HepG2 (cell line): ENCODE data around the gene RABGAP1L. TPM values are rescaled to one million over a fixed set of nuclear protein-coding genes. Genes with fewer than 3 reads are reported as not detected.

ENCODE experiments used
- ATRX ChIP-seq: sonication (generic); formaldehyde crosslinking; IDR thresholded peaks from 2 replicates; pipeline ENCODE4 v1.4.0; 2020; ENCODE audit warnings: missing genetic modification reagents, borderline replicate concordance
- EP300 ChIP-seq, 3 experiments: sonication (generic) in 1 of 3; formaldehyde crosslinking in 1 of 3; IDR thresholded peaks; 2 replicates each; pipeline versions ENCODE4 v1.5.1 to v1.6.1; 2011 to 2020; ENCODE audit warnings: low read depth in 2 of 3, low read length in 2 of 3, borderline replicate concordance in 1 of 3, improper control_type of control experiment in 1 of 3, mild to moderate bottlenecking in 1 of 3, missing genetic modification reagents in 1 of 3, moderate library complexity in 1 of 3
- FOXK2 ChIP-seq: fragments of 450-650 bp; IDR thresholded peaks from 2 replicates; pipeline ENCODE4 v1.6.1; 2016
- HNF1B ChIP-seq: sonication (generic); formaldehyde crosslinking; IDR thresholded peaks from 2 replicates; pipeline ENCODE4 v1.5.1; 2020; ENCODE audit warnings: mild to moderate bottlenecking, moderate library complexity, missing genetic modification reagents
- HNF4G ChIP-seq, 2 experiments: sonication (generic) in 1 of 2; formaldehyde crosslinking in 1 of 2; IDR thresholded peaks; 2 replicates each; pipeline versions ENCODE4 v1.4.0 to v1.6.1; 2011 to 2020; ENCODE audit warnings: borderline replicate concordance in 2 of 2, low read depth in 2 of 2, mild to moderate bottlenecking in 2 of 2, low read length in 1 of 2, missing genetic modification reagents in 1 of 2, moderate library complexity in 1 of 2
- HOXA7 ChIP-seq: sonication (generic); formaldehyde crosslinking; IDR thresholded peaks from 2 replicates; pipeline ENCODE4 v1.8.1; 2022; ENCODE audit warnings: mild to moderate bottlenecking, missing genetic modification reagents, moderate library complexity
- MAFF ChIP-seq: IDR thresholded peaks from 2 replicates; pipeline ENCODE4 v1.6.1; 2011; ENCODE audit warnings: low read depth, low read length, improper control_type of control experiment
- MAFK ChIP-seq, 2 experiments: IDR thresholded peaks in 1 of 2; conservative IDR thresholded peaks in 1 of 2; 2 replicates each; pipeline ENCODE4 v1.6.1; 2011; ENCODE audit warnings: improper control_type of control experiment in 2 of 2, low read length in 2 of 2
- PHF21A ChIP-seq: sonication (generic); formaldehyde crosslinking; IDR thresholded peaks from 2 replicates; pipeline ENCODE4 v1.5.0; 2020; ENCODE audit warnings: mild to moderate bottlenecking, missing genetic modification reagents
- PLRG1 ChIP-seq: fragments of 450-650 bp; conservative IDR thresholded peaks from 2 replicates; pipeline ENCODE4 v1.6.1; 2016
- RXRB ChIP-seq: IDR thresholded peaks from 2 replicates; pipeline ENCODE4 v1.6.1; 2016; ENCODE audit warnings: borderline replicate concordance, missing genetic modification reagents, missing compliant biosample characterization
- SIX1 ChIP-seq: sonication (generic); formaldehyde crosslinking; IDR thresholded peaks from 2 replicates; pipeline ENCODE4 v1.4.0; 2020; ENCODE audit warnings: missing genetic modification reagents, borderline replicate concordance
- U2AF2 ChIP-seq: fragments of 200-400 bp; formaldehyde crosslinking; IDR thresholded peaks from 2 replicates; pipeline ENCODE4 v1.6.1; 2017; ENCODE audit warnings: low read depth, mild to moderate bottlenecking, low read length
- ZNF224 ChIP-seq: sonication (generic); formaldehyde crosslinking; IDR thresholded peaks from 2 replicates; pipeline ENCODE4 v1.5.0; 2020; ENCODE audit warnings: mild to moderate bottlenecking, missing genetic modification reagents
- ZNF350 ChIP-seq: sonication (generic); formaldehyde crosslinking; IDR thresholded peaks from 2 replicates; pipeline ENCODE4 v1.4.0; 2020; ENCODE audit warnings: mild to moderate bottlenecking, low read depth, missing genetic modification reagents, borderline replicate concordance
- ZNF496 ChIP-seq: sonication (generic); formaldehyde crosslinking; IDR thresholded peaks from 2 replicates; pipeline ENCODE4 v1.8.1; 2023; ENCODE audit warnings: mild to moderate bottlenecking, moderate library complexity, missing genetic modification reagents; ENCODE audit not compliant: insufficient replicate concordance
- ZNF510 ChIP-seq: sonication (generic); formaldehyde crosslinking; IDR thresholded peaks from 2 replicates; pipeline ENCODE4 v1.4.0; 2020; ENCODE audit warnings: low read depth, mild to moderate bottlenecking, missing genetic modification reagents
- ZNF569 ChIP-seq: sonication (generic); formaldehyde crosslinking; IDR thresholded peaks from 2 replicates; pipeline ENCODE4 v1.5.0; 2020; ENCODE audit warnings: mild to moderate bottlenecking, missing genetic modification reagents, moderate library complexity, borderline replicate concordance
- ZNF766 ChIP-seq: sonication (generic); formaldehyde crosslinking; IDR thresholded peaks from 2 replicates; pipeline ENCODE4 v1.5.0; 2020; ENCODE audit warnings: missing genetic modification reagents, borderline replicate concordance
- ZNF777 ChIP-seq: sonication (generic); formaldehyde crosslinking; IDR thresholded peaks from 2 replicates; pipeline ENCODE4 v1.4.0; 2020; ENCODE audit warnings: missing genetic modification reagents
- ZNF850 ChIP-seq: sonication (generic); formaldehyde crosslinking; conservative IDR thresholded peaks from 2 replicates; pipeline ENCODE4 v1.9.0; 2021; ENCODE audit warnings: mild to moderate bottlenecking, missing genetic modification reagents
- polyA plus RNA-seq, 8 experiments: library from polyadenylated mRNA; depleted of rRNA in 3 of 8; stranded (reverse) in 7 of 8; unstranded in 1 of 8; fragments of >200 nt; fragmentation: Illumina TruSeq in 4 of 8; extraction: Trizol in 4 of 8; gene quantifications; 2 replicates each; pipeline versions ENCODE4 v1.2.1 to v1.2.3, GENCODE V29; 2011 to 2016; ENCODE audit warnings: low read depth in 4 of 8, missing spikeins in 1 of 8, mixed read lengths in 1 of 8; ENCODE audit not compliant: insufficient read depth in 1 of 8
- total RNA-seq, 5 experiments: library from RNA; depleted of rRNA; stranded (reverse); fragments of >200 nt; fragmentation: Illumina TruSeq; extraction: Trizol; gene quantifications; 2 replicates each; pipeline ENCODE4 v1.2.3, GENCODE V29; 2016; ENCODE audit warnings: low read depth in 1 of 5
- TF ChIP-seq, protein P1 (sequence below): sonication (generic); formaldehyde crosslinking; conservative IDR thresholded peaks from 2 replicates; pipeline ENCODE4 v1.4.0; 2020; ENCODE audit warnings: mild to moderate bottlenecking, missing genetic modification reagents, moderate library complexity
- TF ChIP-seq, protein P2 (sequence below): sonication (generic); formaldehyde crosslinking; IDR thresholded peaks from 2 replicates; pipeline ENCODE4 v1.4.0; 2020; ENCODE audit warnings: mild to moderate bottlenecking, missing genetic modification reagents

The RABGAP1L gene
- total and polyA plus RNA-seq, 2 of the 13 experiments (the other 11 are each of a cell fraction or from before 2014, with no cell fraction given): 7.9 to 22.6 TPM

DNA sequence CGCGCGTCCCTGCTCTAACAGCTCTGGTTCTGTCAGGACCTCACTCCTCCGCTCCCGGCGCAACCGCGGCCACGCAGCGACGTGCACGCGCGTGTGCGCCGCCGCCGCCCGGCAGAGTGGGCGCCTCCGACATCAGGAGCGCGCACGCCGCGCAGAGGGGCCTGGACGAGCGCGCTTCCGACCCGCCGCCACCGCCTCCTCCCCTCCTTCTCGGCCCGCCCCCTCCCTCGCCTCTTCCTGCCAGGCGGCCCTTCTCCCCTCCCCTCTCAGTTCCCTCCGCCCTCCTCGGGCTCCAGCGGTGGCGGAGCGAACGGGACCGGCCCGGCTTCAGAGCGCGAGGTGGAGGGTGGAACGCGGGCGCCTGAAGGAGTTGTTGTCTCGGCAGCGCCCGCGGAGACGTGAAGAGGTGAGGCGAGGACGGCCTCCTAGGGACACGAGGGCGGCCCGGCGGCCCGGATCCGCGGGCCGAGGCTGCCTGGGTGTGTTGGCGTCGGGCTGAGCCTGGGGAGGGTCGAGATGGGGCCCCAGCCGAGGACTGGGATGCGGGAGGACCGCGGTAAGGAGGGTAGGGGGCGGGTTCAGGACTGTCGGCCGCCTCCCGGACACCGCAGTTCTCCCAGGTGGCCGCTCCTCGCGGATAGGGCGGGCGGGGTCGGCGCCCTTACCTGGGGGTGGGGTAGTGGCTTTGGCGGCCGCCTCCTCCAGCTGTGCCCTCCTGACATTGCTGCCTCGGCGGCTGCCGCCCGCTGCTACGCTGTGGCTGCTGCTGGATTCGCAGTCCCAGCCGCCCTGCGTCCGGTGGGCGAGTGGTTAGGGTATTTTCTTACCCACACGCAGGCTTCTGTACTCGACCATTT lies at the start of gene RABGAP1L (continued):
- TF ChIP-seq ZNF777: peak; percentile 84
- no peak for TF ChIP-seq PLRG1
- TF ChIP-seq ZNF850 (CRISPR knock-in tag): 0 out of 2 replicates have a peak, but pooled peaks have one; percentile 63
- TF ChIP-seq U2AF2: no peak
- TF ChIP-seq ZNF496 (CRISPR knock-in tag): no peak
- TF ChIP-seq ATRX (CRISPR knock-in tag): no peak
- 0 out of 2 replicates have a peak, but pooled peaks have one; percentile 68 for TF ChIP-seq ZNF766 (CRISPR knock-in tag)
- TF ChIP-seq FOXK2: no peak
- no peak for TF ChIP-seq ZNF224 (CRISPR knock-in tag)
- no peak for TF ChIP-seq ZNF510
- TF ChIP-seq RXRB: 0 out of 2 replicates have a peak, but pooled peaks have one; percentile 16
- peak; percentile 64; the same call in 1 of the 2 replicates for TF ChIP-seq ZNF350 (CRISPR knock-in tag)
- TF ChIP-seq MAFF: no peak
- TF ChIP-seq, protein P1, sequence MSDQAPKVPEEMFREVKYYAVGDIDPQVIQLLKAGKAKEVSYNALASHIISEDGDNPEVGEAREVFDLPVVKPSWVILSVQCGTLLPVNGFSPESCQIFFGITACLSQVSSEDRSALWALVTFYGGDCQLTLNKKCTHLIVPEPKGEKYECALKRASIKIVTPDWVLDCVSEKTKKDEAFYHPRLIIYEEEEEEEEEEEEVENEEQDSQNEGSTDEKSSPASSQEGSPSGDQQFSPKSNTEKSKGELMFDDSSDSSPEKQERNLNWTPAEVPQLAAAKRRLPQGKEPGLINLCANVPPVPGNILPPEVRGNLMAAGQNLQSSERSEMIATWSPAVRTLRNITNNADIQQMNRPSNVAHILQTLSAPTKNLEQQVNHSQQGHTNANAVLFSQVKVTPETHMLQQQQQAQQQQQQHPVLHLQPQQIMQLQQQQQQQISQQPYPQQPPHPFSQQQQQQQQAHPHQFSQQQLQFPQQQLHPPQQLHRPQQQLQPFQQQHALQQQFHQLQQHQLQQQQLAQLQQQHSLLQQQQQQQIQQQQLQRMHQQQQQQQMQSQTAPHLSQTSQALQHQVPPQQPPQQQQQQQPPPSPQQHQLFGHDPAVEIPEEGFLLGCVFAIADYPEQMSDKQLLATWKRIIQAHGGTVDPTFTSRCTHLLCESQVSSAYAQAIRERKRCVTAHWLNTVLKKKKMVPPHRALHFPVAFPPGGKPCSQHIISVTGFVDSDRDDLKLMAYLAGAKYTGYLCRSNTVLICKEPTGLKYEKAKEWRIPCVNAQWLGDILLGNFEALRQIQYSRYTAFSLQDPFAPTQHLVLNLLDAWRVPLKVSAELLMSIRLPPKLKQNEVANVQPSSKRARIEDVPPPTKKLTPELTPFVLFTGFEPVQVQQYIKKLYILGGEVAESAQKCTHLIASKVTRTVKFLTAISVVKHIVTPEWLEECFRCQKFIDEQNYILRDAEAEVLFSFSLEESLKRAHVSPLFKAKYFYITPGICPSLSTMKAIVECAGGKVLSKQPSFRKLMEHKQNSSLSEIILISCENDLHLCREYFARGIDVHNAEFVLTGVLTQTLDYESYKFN (CRISPR knock-in tag): no peak; the same call in 1 of the 2 replicates
- TF ChIP-seq MAFK (conservative IDR thresholded peaks at IDR 0.05 in 1 of 2, IDR thresholded peaks at IDR 0.05 in 1 of 2; ENCODE audit: low read length in 2 of 2): no peak
- TF ChIP-seq, protein P2, sequence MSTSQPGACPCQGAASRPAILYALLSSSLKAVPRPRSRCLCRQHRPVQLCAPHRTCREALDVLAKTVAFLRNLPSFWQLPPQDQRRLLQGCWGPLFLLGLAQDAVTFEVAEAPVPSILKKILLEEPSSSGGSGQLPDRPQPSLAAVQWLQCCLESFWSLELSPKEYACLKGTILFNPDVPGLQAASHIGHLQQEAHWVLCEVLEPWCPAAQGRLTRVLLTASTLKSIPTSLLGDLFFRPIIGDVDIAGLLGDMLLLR (CRISPR knock-in tag): no peak
- no peak for TF ChIP-seq HNF1B
- no peak for TF ChIP-seq SIX1
- TF ChIP-seq EP300 (IDR thresholded peaks at IDR 0.05; ENCODE audit: low read depth in 2 of 2, low read length in 2 of 2): no peak
- no peak for TF ChIP-seq EP300 (CRISPR knock-in tag; IDR thresholded peaks at IDR 0.05; ENCODE audit: borderline replicate concordance)
- no peak for TF ChIP-seq HNF4G (IDR thresholded peaks at IDR 0.05; ENCODE audit: borderline replicate concordance, low read depth, low read length)
- TF ChIP-seq HNF4G (CRISPR knock-in tag; IDR thresholded peaks at IDR 0.05; ENCODE audit: borderline replicate concordance, low read depth): 0 out of 2 replicates have a peak, but pooled peaks have one; percentile 10
- no peak for TF ChIP-seq HOXA7
- no peak for TF ChIP-seq ZNF569 (CRISPR knock-in tag)
- TF ChIP-seq PHF21A (CRISPR knock-in tag): no peak
